HepG2 (cell line): ENCODE data around the gene PLEKHG5. TPM values are rescaled to one million over a fixed set of nuclear protein-coding genes. Genes with fewer than 3 reads are reported as not detected.

Experiments used
- AHR ChIP-seq: IDR thresholded peaks from 2 replicates; pipeline ENCODE4 v1.6.1; 2018; ENCODE audit warnings: missing genetic modification reagents, missing compliant biosample characterization
- ESRRA ChIP-seq: sonication (generic); formaldehyde crosslinking; IDR thresholded peaks from 2 replicates; pipeline ENCODE4 v1.5.1; 2020; ENCODE audit warnings: mild to moderate bottlenecking, low read depth, missing genetic modification reagents
- FOXO4 ChIP-seq: sonication (generic); formaldehyde crosslinking; conservative IDR thresholded peaks from 2 replicates; pipeline ENCODE4 v1.8.1; 2023; ENCODE audit warnings: missing genetic modification reagents
- HDAC6 ChIP-seq: fragments of 200-600 bp; sonication (generic); IDR thresholded peaks from 2 replicates; pipeline ENCODE4 v1.7.0; 2017; ENCODE audit warnings: mild to moderate bottlenecking, antibody characterized with exemption, low read length, low read depth
- HMGXB4 ChIP-seq, 2 experiments: sonication (generic) in 1 of 2; formaldehyde crosslinking in 1 of 2; IDR thresholded peaks; 2 replicates each; pipeline versions ENCODE4 v1.4.0 to v1.6.1; 2018 to 2020; ENCODE audit warnings: missing genetic modification reagents in 2 of 2, borderline replicate concordance in 1 of 2, low read depth in 1 of 2, mild to moderate bottlenecking in 1 of 2, missing biosample characterization in 1 of 2
- IRF2 ChIP-seq: IDR thresholded peaks from 2 replicates; pipeline ENCODE4 v1.6.1; 2018; ENCODE audit warnings: missing genetic modification reagents, missing compliant biosample characterization
- MAFG ChIP-seq: sonication (generic); formaldehyde crosslinking; IDR thresholded peaks from 2 replicates; pipeline ENCODE4 v1.5.1; 2020; ENCODE audit warnings: mild to moderate bottlenecking, missing genetic modification reagents
- NFE2L2 ChIP-seq: fragments of 150-350 bp; IDR thresholded peaks from 2 replicates; pipeline ENCODE4 v1.6.1; 2014; ENCODE audit warnings: low read length
- RARG ChIP-seq: sonication (generic); formaldehyde crosslinking; IDR thresholded peaks from 2 replicates; pipeline ENCODE4 v1.4.0; 2020; ENCODE audit warnings: low read depth, mild to moderate bottlenecking, missing genetic modification reagents
- SPEN ChIP-seq: sonication (generic); formaldehyde crosslinking; IDR thresholded peaks from 2 replicates; pipeline ENCODE4 v1.5.1; 2020; ENCODE audit warnings: low read depth, mild to moderate bottlenecking, missing genetic modification reagents
- ZBTB7A ChIP-seq: sonication (generic); formaldehyde crosslinking; IDR thresholded peaks from 2 replicates; pipeline ENCODE4 v1.8.0; 2022; ENCODE audit warnings: mild to moderate bottlenecking, missing genetic modification reagents
- ZFYVE20 ChIP-seq: sonication (generic); formaldehyde crosslinking; IDR thresholded peaks from 2 replicates; pipeline ENCODE4 v1.8.0; 2023; ENCODE audit warnings: low read depth, mild to moderate bottlenecking, moderate library complexity, missing genetic modification reagents, borderline replicate concordance
- ZNF121 ChIP-seq: sonication (generic); formaldehyde crosslinking; IDR thresholded peaks from 2 replicates; pipeline ENCODE4 v1.5.0; 2020; ENCODE audit warnings: mild to moderate bottlenecking, missing genetic modification reagents
- ZNF225 ChIP-seq: sonication (generic); formaldehyde crosslinking; IDR thresholded peaks from 2 replicates; pipeline ENCODE4 v1.4.0; 2020; ENCODE audit warnings: mild to moderate bottlenecking, missing genetic modification reagents
- ZNF3 ChIP-seq: IDR thresholded peaks from 2 replicates; pipeline ENCODE4 v1.7.0; 2017; ENCODE audit warnings: inconsistent platforms
- ZNF317 ChIP-seq: sonication (generic); formaldehyde crosslinking; IDR thresholded peaks from 2 replicates; pipeline ENCODE4 v1.5.0; 2020; ENCODE audit warnings: mild to moderate bottlenecking, missing genetic modification reagents
- ZNF496 ChIP-seq: sonication (generic); formaldehyde crosslinking; IDR thresholded peaks from 2 replicates; pipeline ENCODE4 v1.8.1; 2023; ENCODE audit warnings: mild to moderate bottlenecking, moderate library complexity, missing genetic modification reagents; ENCODE audit not compliant: insufficient replicate concordance
- polyA plus RNA-seq, 8 experiments: library from polyadenylated mRNA; depleted of rRNA in 3 of 8; stranded (reverse) in 7 of 8; unstranded in 1 of 8; fragments of >200 nt; fragmentation: Illumina TruSeq in 4 of 8; extraction: Trizol in 4 of 8; gene quantifications; 2 replicates each; pipeline versions ENCODE4 v1.2.1 to v1.2.3, GENCODE V29; 2011 to 2016; ENCODE audit warnings: low read depth in 4 of 8, missing spikeins in 1 of 8, mixed read lengths in 1 of 8; ENCODE audit not compliant: insufficient read depth in 1 of 8
- total RNA-seq, 5 experiments: library from RNA; depleted of rRNA; stranded (reverse); fragments of >200 nt; fragmentation: Illumina TruSeq; extraction: Trizol; gene quantifications; 2 replicates each; pipeline ENCODE4 v1.2.3, GENCODE V29; 2016; ENCODE audit warnings: low read depth in 1 of 5
- TF ChIP-seq, protein P1 (sequence below): sonication (generic); formaldehyde crosslinking; IDR thresholded peaks from 2 replicates; pipeline ENCODE4 v1.4.0; 2020; ENCODE audit warnings: missing genetic modification reagents
- TF ChIP-seq, protein P2 (sequence below): sonication (generic); formaldehyde crosslinking; IDR thresholded peaks from 2 replicates; pipeline ENCODE4 v1.4.0; 2020; ENCODE audit warnings: missing genetic modification reagents; ENCODE audit errors: not compliant biosample characterization

The PLEKHG5 gene
- total and polyA plus RNA-seq, 2 of the 13 experiments (the other 11 are each of a cell fraction or from before 2014, with no cell fraction given): 1.9 to 3.5 TPM

DNA sequence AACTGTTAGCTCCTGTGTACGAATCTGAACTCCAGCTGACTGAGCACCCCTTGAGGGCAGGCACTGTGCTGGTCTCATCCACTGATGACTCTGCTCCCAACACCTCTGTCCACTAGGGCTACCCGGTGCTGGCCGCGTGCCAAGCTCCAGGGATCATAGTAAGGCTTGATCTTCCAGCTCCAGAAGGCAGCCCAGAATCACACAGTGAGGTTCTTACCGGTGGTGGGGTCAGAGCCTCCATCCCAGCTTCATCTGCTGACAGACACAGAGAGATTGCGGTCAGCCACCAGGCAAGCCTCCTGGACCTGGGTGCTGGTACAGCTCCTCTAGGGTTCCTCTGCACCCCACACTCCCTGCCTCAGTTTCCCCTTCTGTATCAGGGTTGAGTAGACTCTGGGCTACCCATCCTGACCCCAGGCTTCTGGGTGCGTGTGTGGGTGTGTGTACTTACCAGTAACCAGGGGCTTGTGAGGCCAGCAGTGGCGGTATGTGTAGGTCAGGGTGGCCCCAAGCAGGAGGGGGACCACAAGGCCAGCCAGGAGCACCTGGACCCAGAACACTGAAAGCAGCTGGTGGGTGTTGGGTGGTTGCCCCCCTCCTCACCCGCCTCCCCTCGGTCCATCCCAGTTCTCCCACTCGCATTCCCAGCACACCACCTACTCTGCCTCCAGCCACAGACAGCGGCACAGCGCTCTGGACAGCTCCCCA lies 28.9 kb downstream of the PLEKHG5 start (continued):
- TF ChIP-seq FOXO4 (CRISPR knock-in tag): no peak
- TF ChIP-seq ESRRA (CRISPR knock-in tag): no peak
- no peak for TF ChIP-seq ZNF121 (CRISPR knock-in tag)
- TF ChIP-seq NFE2L2: no peak
- TF ChIP-seq ZNF3 (CRISPR knock-in tag): no peak
- no peak for TF ChIP-seq RARG (CRISPR knock-in tag)
- TF ChIP-seq ZBTB7A: no peak
- TF ChIP-seq ZNF225 (CRISPR knock-in tag): no peak
- no peak for TF ChIP-seq AHR
- TF ChIP-seq IRF2 (CRISPR knock-in tag): no peak; the same call in 1 of the 2 replicates
- TF ChIP-seq MAFG (CRISPR knock-in tag): no peak
- TF ChIP-seq ZNF496 (CRISPR knock-in tag): no peak
- TF ChIP-seq HMGXB4 (CRISPR knock-in tag; IDR thresholded peaks at IDR 0.05; ENCODE audit: borderline replicate concordance in 1 of 2, low read depth in 1 of 2): no peak
- 0 out of 2 replicates have a peak, but pooled peaks have one; percentile 21 for TF ChIP-seq ZNF317 (CRISPR knock-in tag)
- TF ChIP-seq ZFYVE20: 0 out of 2 replicates have a peak, but pooled peaks have one; percentile 41
- TF ChIP-seq, protein P1, sequence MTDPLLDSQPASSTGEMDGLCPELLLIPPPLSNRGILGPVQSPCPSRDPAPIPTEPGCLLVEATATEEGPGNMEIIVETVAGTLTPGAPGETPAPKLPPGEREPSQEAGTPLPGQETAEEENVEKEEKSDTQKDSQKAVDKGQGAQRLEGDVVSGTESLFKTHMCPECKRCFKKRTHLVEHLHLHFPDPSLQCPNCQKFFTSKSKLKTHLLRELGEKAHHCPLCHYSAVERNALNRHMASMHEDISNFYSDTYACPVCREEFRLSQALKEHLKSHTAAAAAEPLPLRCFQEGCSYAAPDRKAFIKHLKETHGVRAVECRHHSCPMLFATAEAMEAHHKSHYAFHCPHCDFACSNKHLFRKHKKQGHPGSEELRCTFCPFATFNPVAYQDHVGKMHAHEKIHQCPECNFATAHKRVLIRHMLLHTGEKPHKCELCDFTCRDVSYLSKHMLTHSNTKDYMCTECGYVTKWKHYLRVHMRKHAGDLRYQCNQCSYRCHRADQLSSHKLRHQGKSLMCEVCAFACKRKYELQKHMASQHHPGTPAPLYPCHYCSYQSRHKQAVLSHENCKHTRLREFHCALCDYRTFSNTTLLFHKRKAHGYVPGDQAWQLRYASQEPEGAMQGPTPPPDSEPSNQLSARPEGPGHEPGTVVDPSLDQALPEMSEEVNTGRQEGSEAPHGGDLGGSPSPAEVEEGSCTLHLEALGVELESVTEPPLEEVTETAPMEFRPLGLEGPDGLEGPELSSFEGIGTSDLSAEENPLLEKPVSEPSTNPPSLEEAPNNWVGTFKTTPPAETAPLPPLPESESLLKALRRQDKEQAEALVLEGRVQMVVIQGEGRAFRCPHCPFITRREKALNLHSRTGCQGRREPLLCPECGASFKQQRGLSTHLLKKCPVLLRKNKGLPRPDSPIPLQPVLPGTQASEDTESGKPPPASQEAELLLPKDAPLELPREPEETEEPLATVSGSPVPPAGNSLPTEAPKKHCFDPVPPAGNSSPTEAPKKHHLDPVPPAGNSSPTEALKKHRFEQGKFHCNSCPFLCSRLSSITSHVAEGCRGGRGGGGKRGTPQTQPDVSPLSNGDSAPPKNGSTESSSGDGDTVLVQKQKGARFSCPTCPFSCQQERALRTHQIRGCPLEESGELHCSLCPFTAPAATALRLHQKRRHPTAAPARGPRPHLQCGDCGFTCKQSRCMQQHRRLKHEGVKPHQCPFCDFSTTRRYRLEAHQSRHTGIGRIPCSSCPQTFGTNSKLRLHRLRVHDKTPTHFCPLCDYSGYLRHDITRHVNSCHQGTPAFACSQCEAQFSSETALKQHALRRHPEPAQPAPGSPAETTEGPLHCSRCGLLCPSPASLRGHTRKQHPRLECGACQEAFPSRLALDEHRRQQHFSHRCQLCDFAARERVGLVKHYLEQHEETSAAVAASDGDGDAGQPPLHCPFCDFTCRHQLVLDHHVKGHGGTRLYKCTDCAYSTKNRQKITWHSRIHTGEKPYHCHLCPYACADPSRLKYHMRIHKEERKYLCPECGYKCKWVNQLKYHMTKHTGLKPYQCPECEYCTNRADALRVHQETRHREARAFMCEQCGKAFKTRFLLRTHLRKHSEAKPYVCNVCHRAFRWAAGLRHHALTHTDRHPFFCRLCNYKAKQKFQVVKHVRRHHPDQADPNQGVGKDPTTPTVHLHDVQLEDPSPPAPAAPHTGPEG (CRISPR knock-in tag): no peak
- TF ChIP-seq, protein P2, sequence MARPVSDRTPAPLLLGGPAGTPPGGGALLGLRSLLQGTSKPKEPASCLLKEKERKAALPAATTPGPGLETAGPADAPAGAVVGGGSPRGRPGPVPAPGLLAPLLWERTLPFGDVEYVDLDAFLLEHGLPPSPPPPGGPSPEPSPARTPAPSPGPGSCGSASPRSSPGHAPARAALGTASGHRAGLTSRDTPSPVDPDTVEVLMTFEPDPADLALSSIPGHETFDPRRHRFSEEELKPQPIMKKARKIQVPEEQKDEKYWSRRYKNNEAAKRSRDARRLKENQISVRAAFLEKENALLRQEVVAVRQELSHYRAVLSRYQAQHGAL: no peak
- no peak for TF ChIP-seq HDAC6
- TF ChIP-seq SPEN (CRISPR knock-in tag): no peak
